ENCODE results near the gene RGCC.

GRCh38 chr13:41512441-41512840 is 55.1 kb downstream of the RGCC start:
- no peak for TF ChIP-seq POLR2AphosphoS5 (IDR thresholded peaks at IDR 0.05)
- no peak for TF ChIP-seq CTCF (IDR thresholded peaks at IDR 0.05)
- no peak for TF ChIP-seq POLR2A (IDR thresholded peaks at IDR 0.05)

All from breast epithelium (tissue), 3 donors.